Right cardiac atrium (tissue), 5 donors: Measurements from ENCODE around the gene FXYD4. TPM values are rescaled to one million over a fixed set of nuclear protein-coding genes. Genes with fewer than 3 reads are reported as not detected.
A peak's percentile ranks its signal among the peaks of the same experiment; 100 is the strongest.
"Not testable (repeated sequence)": the region's sequence is repeated elsewhere in the genome, so short reads cannot be mapped to it uniquely, and the experiment has no call there.

Experiments
- ATAC-seq, 2 donors: fragments of 200-7000 bp; cut with Tn5 transposase; one replicate each; pipeline versions ENCODE4 v1.8.0 to v1.9.1; 2020; ENCODE audit warnings: moderate library complexity in 2 of 2, mild to moderate bottlenecking in 1 of 2
- DNase-seq, 3 donors: peaks; one replicate each; pipeline ENCODE4 v3.0.0-alpha.2; 2020
- H3K27ac ChIP-seq: one replicate; pipeline ENCODE4 v1.5.1; 2013; ENCODE audit warnings: mild to moderate bottlenecking, low read length, control low read depth, moderate library complexity
- H3K27me3 ChIP-seq: one replicate; pipeline ENCODE4 v1.6.1; 2013; ENCODE audit not compliant: control insufficient read depth, insufficient read depth
- H3K4me1 ChIP-seq: one replicate; pipeline ENCODE4 v1.6.1; 2013; ENCODE audit warnings: low read length; ENCODE audit not compliant: control insufficient read depth, insufficient read depth
- H3K4me3 ChIP-seq: one replicate; pipeline ENCODE4 v1.5.1; 2013; ENCODE audit warnings: low read length, control low read depth
- H3K9me3 ChIP-seq: one replicate; pipeline ENCODE4 v1.6.1; 2013; ENCODE audit warnings: low read length; ENCODE audit not compliant: control insufficient read depth
- WGBS: extraction: QIAGEN DNeasy Blood & Tissue Kit; methylation state at CpG from one replicate; pipeline ENCODE4 v1.1.7; 2013; 5-methylcytosine and 5-hydroxymethylcytosine counted together
- intact Hi-C, 4 donors: fragments of 100-400 bp; cut with DNase I; formaldehyde crosslinking; loops; one replicate each; pipeline versions ENCODE4 v1.11.0 to v1.14.0; 2022 to 2023
- polyA plus RNA-seq: library from polyadenylated mRNA; stranded (reverse); fragments of 200-250 nt; gene quantifications from one replicate; pipeline ENCODE4 v1.2.3, GENCODE V29; 2013
- total RNA-seq, 4 donors: library from RNA; stranded (reverse); fragmentation: NEBNext Ultra II Directional; extraction: Animal tissue kit (Norgen Biotek cat#: 25700); gene quantifications; one replicate each; pipeline ENCODE4 v1.2.1, GENCODE V29; 2021
- donor health status: healthy with polysubstance abuse.
- donor health status: DM: no; HTN: yes; CAD: no.
- donor health status: DM: no; HTN: no; CAD: no.
- donor health status: DM: no; HTN: yes; CAD: no; lungs with severe emphysema.
- donor health status: DM: yes; HTN: yes; CAD: no.

Gene FXYD4
- total and polyA plus RNA-seq, 5 donors = not detected

DNA sequence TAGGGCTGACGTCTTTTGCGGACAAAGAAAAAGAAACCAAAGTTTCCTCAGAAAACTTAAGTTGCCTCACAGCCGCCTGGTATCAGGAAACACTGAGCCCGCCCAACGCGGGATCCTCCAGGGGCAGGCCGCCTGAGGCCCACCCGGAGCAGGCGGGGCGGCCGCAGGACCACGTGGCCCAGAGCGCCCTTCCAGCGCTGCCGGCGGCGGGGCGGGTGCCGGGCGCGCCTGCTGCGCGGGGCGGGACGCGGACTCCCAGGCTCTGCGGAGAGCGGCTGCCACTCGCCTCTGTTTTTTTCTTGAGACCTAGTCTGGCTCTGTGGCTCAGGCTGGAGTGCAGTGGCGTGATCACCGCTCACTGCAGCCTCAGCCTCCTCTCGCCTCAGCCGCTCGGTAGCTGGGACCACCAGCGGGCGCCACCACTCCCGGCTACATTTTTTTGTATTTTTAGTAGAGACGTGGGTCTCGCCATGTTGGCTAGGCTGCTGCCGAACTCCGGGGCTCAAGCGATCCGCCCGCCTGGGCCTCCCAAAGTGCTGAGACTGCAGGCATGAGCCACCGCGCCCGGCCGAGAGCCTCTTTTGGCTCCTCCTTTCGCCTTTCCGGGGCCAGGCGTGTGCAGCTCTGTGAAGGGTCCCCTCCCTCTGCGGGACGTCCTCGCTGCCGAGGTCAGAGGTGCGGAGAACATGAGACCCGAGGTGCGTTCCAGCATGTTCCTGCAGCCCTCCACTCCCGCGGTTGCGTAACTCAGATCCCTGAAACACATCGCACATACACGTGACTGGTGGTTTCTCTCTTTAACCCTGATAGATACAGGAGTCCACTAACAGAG is 49.1 kb downstream of the FXYD4 start:
- Histone ChIP-seq H3K9me3 (no peaks in the 10 kb centered on the region), H3K4me3 (peak overlapping the region; percentile 50), H3K27me3 (no peaks in the 10 kb centered on the region), H3K27ac (peak overlapping the region; percentile 94), H3K4me1 (peaks cover 3% of the 10 kb centered on the region)
- DNase-seq (peak; percentile 93 to 97 (median 97)), ATAC-seq (peak; percentile 98 to 99)
- WGBS = under 1% methylated on average over 63 of the region's 63 CpGs
- intact Hi-C loops = no loop called here

- intact Hi-C loops = no loop called here
- no peak for ATAC-seq
- no peak for DNase-seq
- peak overlapping the region; percentile 94 for H3K27ac ChIP-seq
- 21% methylated on average over 4 of the region's 4 CpGs for WGBS
- H3K9me3 ChIP-seq = no peaks in the 10 kb centered on the region
- peaks cover 3% of the 10 kb centered on the region for H3K4me1 ChIP-seq
- peak overlapping the region; percentile 50 for H3K4me3 ChIP-seq
- no peaks in the 10 kb centered on the region for H3K27me3 ChIP-seq
These were observed 49.7 kb downstream of the FXYD4 start for GRCh38 chr10:43421201-43421507.

GRCh38 chr10:43421519-43421918 is 50.1 kb downstream of the FXYD4 start:
- Histone ChIP-seq H3K4me3 (no peak overlapping the region), H3K27me3 (no peaks in the 10 kb centered on the region), H3K27ac (peak overlapping the region; percentile 67), H3K9me3 (no peaks in the 10 kb centered on the region), H3K4me1 (peaks cover 3% of the 10 kb centered on the region)
- 82% methylated on average over 6 of the region's 6 CpGs for WGBS
- DNase-seq (no peak), ATAC-seq (no peak)
- intact Hi-C loops = no loop called here

- H3K27me3 ChIP-seq, intact Hi-C loops, H3K4me3 ChIP-seq, ATAC-seq, H3K9me3 ChIP-seq, H3K4me1 ChIP-seq, DNase-seq: not testable (repeated sequence)
- 97% methylated on average over 4 of the region's 4 CpGs for WGBS
- peak overlapping the region; percentile 10 for H3K27ac ChIP-seq
These were observed 50.5 kb downstream of the FXYD4 start for GRCh38 chr10:43421944-43422343.

GRCh38 chr10:43424416-43424815 is 53.0 kb downstream of the FXYD4 start:
- 91% methylated on average over 6 of the region's 6 CpGs for WGBS
- no peak overlapping the region for H3K4me3 ChIP-seq

More at GRCh38 chr10:43424416-43424815, 53.0 kb downstream of the FXYD4 start:
- DNase-seq (no peak), ATAC-seq (no peak)
- Histone ChIP-seq H3K27me3 (no peaks in the 10 kb centered on the region), H3K27ac (no peak overlapping the region), H3K4me1 (peaks cover 3% of the 10 kb centered on the region), H3K9me3 (no peaks in the 10 kb centered on the region)
- intact Hi-C loops = no loop called here

Other genes starting within 250 kb of the FXYD4 start
- gene CSGALNACT2, start 233.2 kb upstream of the FXYD4 start, total RNA-seq = 10 to 100 TPM in 3 of 4 donors, 1 to 10 TPM in 1; 10.0 to 17.2 (median 10.9) TPM
- 5.1 TPM for gene CSGALNACT2, start 233.2 kb upstream of the FXYD4 start, polyA plus RNA-seq
- 1 to 10 TPM; 2.0 to 3.4 (median 3.0) TPM for gene RASGEF1A, start 104.6 kb upstream of the FXYD4 start, total RNA-seq
- 1.6 TPM for gene RASGEF1A, start 104.6 kb upstream of the FXYD4 start, polyA plus RNA-seq
- 10 to 100 TPM; 67.2 to 93.4 (median 77.2) TPM for gene HNRNPF, start 37.5 kb downstream of the FXYD4 start, total RNA-seq
- 41.6 TPM for gene HNRNPF, start 37.5 kb downstream of the FXYD4 start, polyA plus RNA-seq
- 1 to 10 TPM; 3.0 to 4.0 (median 3.4) TPM for gene ZNF487, start 65.5 kb downstream of the FXYD4 start, total RNA-seq
- 4.2 TPM for gene ZNF487, start 65.5 kb downstream of the FXYD4 start, polyA plus RNA-seq
- gene ZNF239, start 203.0 kb downstream of the FXYD4 start, total RNA-seq = 1 to 10 TPM; 1.9 to 2.9 (median 2.2) TPM
- gene ZNF239, start 203.0 kb downstream of the FXYD4 start, polyA plus RNA-seq = 0.93 TPM
- 1 to 10 TPM; 1.7 to 2.6 (median 2.0) TPM for gene ZNF485, start 234.8 kb downstream of the FXYD4 start, total RNA-seq
- 1.2 TPM for gene ZNF485, start 234.8 kb downstream of the FXYD4 start, polyA plus RNA-seq